Left ventricle myocardium inferior (tissue), 1 donor: ENCODE results near the gene ERCC8. TPM values are rescaled to one million over a fixed set of nuclear protein-coding genes. Genes with fewer than 3 reads are reported as not detected.

Experiments
- DNase-seq: peaks from one replicate; pipeline ENCODE4 v3.0.0-alpha.2; 2020
- H3K27ac ChIP-seq: fragments of 200-600 bp; replicated peaks from 2 replicates; pipeline ENCODE4 v1.8.0; 2021
- H3K27me3 ChIP-seq: fragments of 200-600 bp; 2 replicates; pipeline ENCODE4 v1.8.0; 2021; ENCODE audit warnings: low read depth
- H3K36me3 ChIP-seq: fragments of 200-600 bp; 2 replicates; pipeline ENCODE4 v1.8.0; 2021
- H3K4me1 ChIP-seq: fragments of 200-600 bp; 2 replicates; pipeline ENCODE4 v1.8.0; 2021
- H3K4me3 ChIP-seq: fragments of 200-600 bp; 2 replicates; pipeline ENCODE4 v1.8.0; 2021; ENCODE audit warnings: mild to moderate bottlenecking, moderate library complexity
- H3K9me3 ChIP-seq: fragments of 200-600 bp; replicated peaks from 2 replicates; pipeline ENCODE4 v1.8.0; 2021
- CTCF ChIP-seq: fragments of 200-600 bp; IDR thresholded peaks from 2 replicates; pipeline ENCODE4 v1.8.0; 2021; ENCODE audit warnings: antibody characterized with exemption, mild to moderate bottlenecking, borderline replicate concordance
- intact Hi-C: fragments of 100-400 bp; cut with micrococcal nuclease; formaldehyde crosslinking; loops from one replicate; pipeline ENCODE4 v1.11.0; 2022
- total RNA-seq: library from RNA; stranded (reverse); fragmentation: NEBNext Ultra II Directional; extraction: Animal tissue kit (Norgen Biotek cat#: 25700); gene quantifications from one replicate; pipeline ENCODE4 v1.2.1, GENCODE V29; 2021
- donor health status: DM: no; HTN: yes; CAD: no; lungs with severe emphysema.

The ERCC8 gene
- total RNA-seq, 1 donor from 2014 or later: 5.9 TPM

DNA sequence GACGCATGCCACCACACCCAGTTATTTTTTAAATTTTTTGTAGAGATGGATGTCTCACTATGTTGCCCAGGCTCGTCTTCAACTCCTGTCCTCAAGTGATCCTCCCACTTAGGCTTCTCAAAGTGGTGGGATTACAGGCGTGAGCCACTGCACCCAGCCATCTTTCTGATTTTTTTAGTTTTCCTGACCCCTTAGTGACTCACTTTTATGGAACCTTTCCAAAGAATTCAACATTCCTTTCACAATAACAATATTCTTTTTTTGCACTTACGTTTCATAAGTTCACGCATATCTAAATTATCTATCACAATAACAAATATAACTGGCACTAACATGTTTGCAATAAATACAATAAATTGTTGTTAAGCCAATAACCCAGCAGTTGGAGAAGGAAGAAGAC is 109.3 kb downstream of the ERCC8 start:
- Histone ChIP-seq H3K9me3 (no peaks in the 10 kb centered on the region), H3K27me3 (peaks cover 61% of the 10 kb centered on the region)
- TF ChIP-seq CTCF: no peak

DNA sequence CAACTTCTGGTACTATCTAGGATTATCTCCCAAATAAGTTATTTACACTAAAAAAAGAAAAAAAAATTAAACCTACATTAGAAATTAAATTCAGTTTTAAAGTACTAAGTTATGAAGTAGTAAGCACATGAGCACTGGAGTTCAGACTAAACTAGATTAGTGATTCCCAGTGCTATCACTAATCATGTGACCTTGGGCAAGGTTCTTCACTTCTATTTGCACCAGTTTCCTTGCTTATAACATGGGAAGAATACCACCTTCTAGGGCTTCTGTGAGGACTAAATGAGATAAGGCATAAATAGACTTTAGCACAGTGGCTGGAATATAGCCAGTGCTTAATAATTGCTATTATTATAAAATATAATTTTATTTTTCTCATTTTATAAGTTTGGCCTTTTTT is 111.3 kb downstream of the ERCC8 start:
- Histone ChIP-seq H3K36me3 (no peaks in the 10 kb centered on the region), H3K27me3 (peaks cover 40% of the 10 kb centered on the region), H3K9me3 (no peaks in the 10 kb centered on the region), H3K27ac (no peak overlapping the region), H3K4me1 (no peaks in the 10 kb centered on the region), H3K4me3 (no peak overlapping the region)
- no peak for DNase-seq
- intact Hi-C loops: no loop called here
- no peak for TF ChIP-seq CTCF

More for the DNA sequence above, 109.3 kb downstream of the ERCC8 start:
- no peak overlapping the region for H3K4me3 ChIP-seq
- no peak for DNase-seq
- no peak overlapping the region for H3K27ac ChIP-seq
- intact Hi-C loops: no loop called here
- no peaks in the 10 kb centered on the region for H3K36me3 ChIP-seq
- no peaks in the 10 kb centered on the region for H3K4me1 ChIP-seq

GRCh38 chr5:60830581-60831127 is 114.2 kb downstream of the ERCC8 start:
- no peak overlapping the region for H3K27ac ChIP-seq
- H3K9me3 ChIP-seq: no peaks in the 10 kb centered on the region
- H3K36me3 ChIP-seq: no peaks in the 10 kb centered on the region
- no peak for DNase-seq
- peaks cover 17% of the 10 kb centered on the region for H3K27me3 ChIP-seq
- H3K4me1 ChIP-seq: no peaks in the 10 kb centered on the region
- intact Hi-C loops: no loop called here
- no peak overlapping the region for H3K4me3 ChIP-seq
- no peak for TF ChIP-seq CTCF

GRCh38 chr5:60829490-60830266 is 115.2 kb downstream of the ERCC8 start:
- no peak overlapping the region for H3K4me3 ChIP-seq
- H3K27ac ChIP-seq: no peak overlapping the region
- no peaks in the 10 kb centered on the region for H3K36me3 ChIP-seq
- H3K9me3 ChIP-seq: no peaks in the 10 kb centered on the region
- no peak for DNase-seq
- intact Hi-C loops: no loop called here
- H3K4me1 ChIP-seq: no peaks in the 10 kb centered on the region
- peaks cover 8% of the 10 kb centered on the region for H3K27me3 ChIP-seq
- TF ChIP-seq CTCF: no peak

GRCh38 chr5:60827201-60827600 is 117.7 kb downstream of the ERCC8 start:
- H3K4me3 ChIP-seq: no peak overlapping the region
- DNase-seq: no peak
- no peaks in the 10 kb centered on the region for H3K36me3 ChIP-seq
- H3K4me1 ChIP-seq: no peaks in the 10 kb centered on the region
- H3K9me3 ChIP-seq: no peaks in the 10 kb centered on the region
- H3K27ac ChIP-seq: no peak overlapping the region
- TF ChIP-seq CTCF: no peak
- intact Hi-C loops: no loop called here
- no peaks in the 10 kb centered on the region for H3K27me3 ChIP-seq
